Endodermal cell (in vitro differentiated cells): ENCODE results near the gene TLR2. TPM values are rescaled to one million over a fixed set of nuclear protein-coding genes. Genes with fewer than 3 reads are reported as not detected.

Experiments
- DNase-seq: peaks from one replicate; pipeline ENCODE4 v3.0.0-alpha.2; 2017
- H3K27ac ChIP-seq: 2 replicates; pipeline ENCODE4 v1.5.1; 2013; ENCODE audit warnings: mild to moderate bottlenecking, low read depth, low read length, moderate library complexity
- H3K27me3 ChIP-seq: 2 replicates; pipeline ENCODE4 v1.6.1; 2013; ENCODE audit warnings: mild to moderate bottlenecking, low read length, moderate library complexity; ENCODE audit not compliant: insufficient read depth, control insufficient read depth, poor library complexity, severe bottlenecking
- H3K36me3 ChIP-seq: 2 replicates; pipeline ENCODE4 v1.7.0; 2013; ENCODE audit warnings: mild to moderate bottlenecking, low read length, moderate library complexity; ENCODE audit not compliant: control insufficient read depth, insufficient read depth
- H3K4me1 ChIP-seq: one replicate; pipeline ENCODE4 v1.7.0; 2013; ENCODE audit warnings: low read length; ENCODE audit not compliant: control insufficient read depth, insufficient read depth
- H3K4me3 ChIP-seq: 2 replicates; pipeline ENCODE4 v1.5.1; 2013; ENCODE audit warnings: mild to moderate bottlenecking, low read length, moderate library complexity
- H3K9ac ChIP-seq: 2 replicates; pipeline ENCODE4 v1.6.1; 2013; ENCODE audit warnings: mild to moderate bottlenecking, low read length, moderate library complexity; ENCODE audit not compliant: poor library complexity, severe bottlenecking; ENCODE audit errors: extremely low read depth
- H3K9me3 ChIP-seq: 2 replicates; pipeline ENCODE4 v1.6.1; 2013; ENCODE audit warnings: mild to moderate bottlenecking, low read length, moderate library complexity; ENCODE audit not compliant: control insufficient read depth
- H3K27ac Mint-ChIP-seq: 2 replicates; pipeline ENCODE4 v1.8.0; 2020; ENCODE audit warnings: mixed read lengths
- H3K27me3 Mint-ChIP-seq: 2 replicates; pipeline ENCODE4 v1.8.0; 2021; ENCODE audit warnings: mild to moderate bottlenecking, mixed read lengths; ENCODE audit not compliant: insufficient read depth
- H3K36me3 Mint-ChIP-seq: 2 replicates; pipeline ENCODE4 v1.8.0; 2020; ENCODE audit warnings: low read depth, mixed read lengths
- H3K4me1 Mint-ChIP-seq: 2 replicates; pipeline ENCODE4 v1.8.0; 2020; ENCODE audit warnings: mixed read lengths
- H3K4me3 Mint-ChIP-seq: 2 replicates; pipeline ENCODE4 v1.8.0; 2020; ENCODE audit warnings: mild to moderate bottlenecking, moderate library complexity, mixed read lengths
- H3K9me3 Mint-ChIP-seq: 2 replicates; pipeline ENCODE4 v1.8.0; 2020; ENCODE audit warnings: mild to moderate bottlenecking, mixed read lengths
- WGBS, 2 experiments: methylation state at CpG; one replicate each; pipeline versions ENCODE4 v1.1.5 to v1.1.7; 2013; ENCODE audit warnings: missing lambda C conversion rate in 2 of 2, mixed read lengths in 1 of 2; ENCODE audit not compliant: insufficient coverage in 1 of 2, insufficient read length in 1 of 2; 5-methylcytosine and 5-hydroxymethylcytosine counted together
- total RNA-seq, 2 donors: library from RNA; stranded (reverse); fragmentation: NEBNext Ultra II Directional in 1 of 2; extraction: Animal tissue kit (Norgen Biotek cat#: 25700) in 1 of 2; gene quantifications; 2 replicates in 1 of 2; 3 replicates in 1 of 2; pipeline ENCODE4 v1.2.1, GENCODE V29; 2021
- TF ChIP-seq, protein P1 (sequence below): fragments of 200-600 bp; sonication (generic); conservative IDR thresholded peaks from 2 replicates; pipeline ENCODE4 v1.5.0; 2021; ENCODE audit warnings: antibody characterized with exemption, mild to moderate bottlenecking

The TLR2 gene
- total RNA-seq, 2 donors from 2014 or later = 0.53 to 0.89 TPM

DNA sequence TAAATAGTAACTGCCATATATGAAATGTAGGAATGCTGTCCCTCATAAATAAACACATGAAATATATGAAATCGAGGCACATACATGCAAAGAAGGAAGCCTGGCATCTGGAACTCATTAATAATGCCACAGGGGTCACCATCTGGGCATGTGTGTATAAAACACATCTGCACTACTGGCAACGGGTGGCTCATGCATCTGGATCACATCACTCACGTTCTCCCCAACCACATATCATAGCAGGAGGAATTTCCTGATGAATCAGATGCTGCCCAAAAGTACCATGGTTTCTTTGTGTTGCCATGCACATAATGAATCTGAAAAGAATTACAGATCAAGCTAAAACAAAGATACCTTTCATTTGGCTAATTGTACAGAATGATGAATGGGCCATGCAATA lies 47.2 kb downstream of the TLR2 start:
- H3K9me3 Mint-ChIP-seq = no peaks in the 10 kb centered on the region
- no peak overlapping the region for H3K4me3 Mint-ChIP-seq
- H3K36me3 Mint-ChIP-seq = no peaks in the 10 kb centered on the region
- Histone ChIP-seq H3K4me1 (no peaks in the 10 kb centered on the region), H3K9ac (no peak overlapping the region), H3K36me3 (no peaks in the 10 kb centered on the region), H3K4me3 (no peak overlapping the region), H3K27ac (no peak overlapping the region), H3K9me3 (no peaks in the 10 kb centered on the region), H3K27me3 (no peaks in the 10 kb centered on the region)
- no peaks in the 10 kb centered on the region for H3K4me1 Mint-ChIP-seq
- DNase-seq = no peak
- TF ChIP-seq, protein P1, sequence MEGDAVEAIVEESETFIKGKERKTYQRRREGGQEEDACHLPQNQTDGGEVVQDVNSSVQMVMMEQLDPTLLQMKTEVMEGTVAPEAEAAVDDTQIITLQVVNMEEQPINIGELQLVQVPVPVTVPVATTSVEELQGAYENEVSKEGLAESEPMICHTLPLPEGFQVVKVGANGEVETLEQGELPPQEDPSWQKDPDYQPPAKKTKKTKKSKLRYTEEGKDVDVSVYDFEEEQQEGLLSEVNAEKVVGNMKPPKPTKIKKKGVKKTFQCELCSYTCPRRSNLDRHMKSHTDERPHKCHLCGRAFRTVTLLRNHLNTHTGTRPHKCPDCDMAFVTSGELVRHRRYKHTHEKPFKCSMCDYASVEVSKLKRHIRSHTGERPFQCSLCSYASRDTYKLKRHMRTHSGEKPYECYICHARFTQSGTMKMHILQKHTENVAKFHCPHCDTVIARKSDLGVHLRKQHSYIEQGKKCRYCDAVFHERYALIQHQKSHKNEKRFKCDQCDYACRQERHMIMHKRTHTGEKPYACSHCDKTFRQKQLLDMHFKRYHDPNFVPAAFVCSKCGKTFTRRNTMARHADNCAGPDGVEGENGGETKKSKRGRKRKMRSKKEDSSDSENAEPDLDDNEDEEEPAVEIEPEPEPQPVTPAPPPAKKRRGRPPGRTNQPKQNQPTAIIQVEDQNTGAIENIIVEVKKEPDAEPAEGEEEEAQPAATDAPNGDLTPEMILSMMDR = no peak
- WGBS, 2 experiments = 84 to 100% methylated on average over 1 to 3 of the region's 3 CpGs
- no peak overlapping the region for H3K27ac Mint-ChIP-seq
- no peaks in the 10 kb centered on the region for H3K27me3 Mint-ChIP-seq

DNA sequence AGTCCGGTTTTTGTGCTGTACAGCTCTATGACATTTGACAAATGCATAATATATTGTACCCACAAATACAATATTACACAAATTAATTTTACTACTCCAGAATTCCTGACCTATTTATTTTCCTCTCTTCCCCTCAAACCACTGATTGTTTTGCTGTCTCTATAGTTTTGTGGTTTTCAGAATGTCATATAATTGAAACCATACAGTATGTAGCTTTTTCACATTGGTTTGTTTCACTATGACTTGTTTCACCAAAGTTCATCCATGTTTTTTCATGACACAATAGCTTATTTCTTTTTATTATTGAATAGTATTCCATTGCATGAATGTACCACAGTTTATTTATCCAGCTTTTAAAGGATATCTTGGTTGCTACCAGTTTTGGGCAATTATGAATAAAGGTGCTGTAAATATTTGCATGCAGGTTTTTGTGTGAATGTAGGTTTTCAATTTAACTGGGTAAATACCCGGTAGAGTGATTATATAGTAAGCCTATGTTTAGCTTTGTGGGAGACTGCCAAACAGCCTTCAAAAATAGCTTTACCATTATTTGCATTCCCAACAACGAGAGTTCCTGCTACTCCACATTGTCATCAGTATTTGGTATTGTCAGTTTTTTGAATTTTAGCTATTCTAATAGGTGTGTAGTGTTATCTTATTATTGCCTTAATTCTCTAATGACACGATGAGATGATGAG lies 49.8 kb downstream of the TLR2 start:
- no peaks in the 10 kb centered on the region for H3K4me1 ChIP-seq
- Mint-ChIP-seq H3K27ac (no peak overlapping the region), H3K4me3 (no peak overlapping the region), H3K4me1 (no peaks in the 10 kb centered on the region), H3K27me3 (no peaks in the 10 kb centered on the region), H3K36me3 (no peaks in the 10 kb centered on the region), H3K9me3 (no peaks in the 10 kb centered on the region)
- H3K27me3 ChIP-seq = no peaks in the 10 kb centered on the region
- H3K27ac ChIP-seq = no peak overlapping the region
- no peaks in the 10 kb centered on the region for H3K9me3 ChIP-seq
- DNase-seq = no peak
- 78% methylated on average over 4 of the region's 4 CpGs; no CpG with 5 or more reads in 1 of the 2 experiments for WGBS, 2 experiments
- TF ChIP-seq, protein P1 = no peak
- H3K36me3 ChIP-seq = no peaks in the 10 kb centered on the region
- H3K4me3 ChIP-seq = no peak overlapping the region
- H3K9ac ChIP-seq = no peak overlapping the region

DNA sequence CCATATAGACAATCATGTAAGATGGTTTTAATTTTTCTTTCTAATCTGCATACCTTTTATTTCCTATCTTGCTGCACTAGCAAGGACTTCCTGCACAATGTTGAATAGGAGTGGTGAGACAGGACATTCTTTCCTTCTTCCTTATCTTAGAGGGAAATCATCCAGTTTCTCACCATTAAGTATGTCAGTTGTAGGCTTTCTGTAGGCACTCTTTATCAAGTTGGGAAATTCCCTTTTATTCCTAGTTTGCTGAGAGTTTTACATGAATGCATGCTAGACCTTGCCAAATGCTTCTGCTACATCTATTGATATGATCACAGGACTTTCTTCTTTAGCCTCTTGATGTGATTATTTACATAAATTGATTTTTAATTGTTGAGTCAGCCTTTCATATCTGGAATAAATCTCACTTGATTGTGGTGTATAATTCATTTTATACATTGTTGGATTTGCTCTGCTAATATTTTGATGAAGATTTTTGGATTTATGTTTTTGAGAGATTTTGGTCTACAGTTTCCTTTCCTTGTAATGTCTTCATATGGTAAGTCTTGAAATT lies 51.9 kb downstream of the TLR2 start:
- Mint-ChIP-seq H3K27ac (no peak overlapping the region), H3K4me1 (no peaks in the 10 kb centered on the region), H3K27me3 (no peaks in the 10 kb centered on the region), H3K9me3 (peaks cover 4% of the 10 kb centered on the region), H3K4me3 (no peak overlapping the region), H3K36me3 (no peaks in the 10 kb centered on the region)
- Histone ChIP-seq H3K27ac (no peak overlapping the region), H3K4me3 (no peak overlapping the region), H3K9me3 (peaks cover 8% of the 10 kb centered on the region), H3K4me1 (no peaks in the 10 kb centered on the region), H3K27me3 (no peaks in the 10 kb centered on the region), H3K36me3 (no peaks in the 10 kb centered on the region), H3K9ac (no peak overlapping the region)
- TF ChIP-seq, protein P1 = no peak
- DNase-seq = no peak
